Kidney epithelial cell (primary cell): Measurements from ENCODE around the gene ANKLE2. TPM values are rescaled to one million over a fixed set of nuclear protein-coding genes. Genes with fewer than 3 reads are reported as not detected.

Experiments used
- DNase-seq: peaks from one replicate; pipeline ENCODE4 v3.0.0-alpha.2; 2010; ENCODE audit warnings: low read depth
- H3K27me3 ChIP-seq: 2 replicates; pipeline ENCODE4 v1.6.0; 2011; ENCODE audit warnings: low read length; ENCODE audit not compliant: control insufficient read depth, insufficient read depth
- H3K36me3 ChIP-seq: 2 replicates; pipeline ENCODE4 v1.5.1; 2011; ENCODE audit warnings: low read length; ENCODE audit not compliant: control insufficient read depth, insufficient read depth
- H3K4me3 ChIP-seq: 2 replicates; pipeline ENCODE4 v1.5.1; 2011; ENCODE audit warnings: low read depth, mild to moderate bottlenecking, control low read depth, low read length
- total RNA-seq: library from RNA; depleted of rRNA; stranded (reverse); fragments of >200 nt; gene quantifications from 2 replicates; pipeline ENCODE4 v1.2.3, GENCODE V29; 2015
- TF ChIP-seq, protein P1 (sequence below): IDR thresholded peaks from 2 replicates; pipeline ENCODE4 v1.5.1; 2011; ENCODE audit warnings: mild to moderate bottlenecking, moderate library complexity, low read length, control low read depth, inconsistent platforms; ENCODE audit not compliant: insufficient read depth, poor library complexity, severe bottlenecking

The ANKLE2 gene
- total RNA-seq, 1 donor from 2014 or later: 115 TPM

DNA sequence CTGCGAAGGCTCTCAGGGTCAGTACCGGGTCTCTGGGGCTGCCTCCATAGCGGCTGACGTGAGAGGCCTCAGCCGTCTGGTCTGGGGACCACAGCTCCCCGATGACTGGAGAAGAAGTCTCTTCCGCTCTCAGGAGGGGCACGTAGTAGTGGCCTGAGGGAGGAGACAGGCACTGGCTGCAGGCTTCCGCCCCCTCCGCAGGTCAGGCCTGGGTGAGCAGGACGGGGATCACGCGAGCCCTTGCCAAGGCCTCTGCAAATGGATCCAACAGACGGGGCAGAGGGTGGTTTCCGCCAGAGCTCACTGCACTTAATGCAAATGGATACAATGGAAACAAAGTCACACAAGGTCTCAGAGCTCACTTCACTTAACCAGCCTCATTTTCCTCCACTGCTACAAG, 24.7 kb downstream of the ANKLE2 start:
- no peaks in the 10 kb centered on the region for H3K27me3 ChIP-seq
- TF ChIP-seq, protein P1, sequence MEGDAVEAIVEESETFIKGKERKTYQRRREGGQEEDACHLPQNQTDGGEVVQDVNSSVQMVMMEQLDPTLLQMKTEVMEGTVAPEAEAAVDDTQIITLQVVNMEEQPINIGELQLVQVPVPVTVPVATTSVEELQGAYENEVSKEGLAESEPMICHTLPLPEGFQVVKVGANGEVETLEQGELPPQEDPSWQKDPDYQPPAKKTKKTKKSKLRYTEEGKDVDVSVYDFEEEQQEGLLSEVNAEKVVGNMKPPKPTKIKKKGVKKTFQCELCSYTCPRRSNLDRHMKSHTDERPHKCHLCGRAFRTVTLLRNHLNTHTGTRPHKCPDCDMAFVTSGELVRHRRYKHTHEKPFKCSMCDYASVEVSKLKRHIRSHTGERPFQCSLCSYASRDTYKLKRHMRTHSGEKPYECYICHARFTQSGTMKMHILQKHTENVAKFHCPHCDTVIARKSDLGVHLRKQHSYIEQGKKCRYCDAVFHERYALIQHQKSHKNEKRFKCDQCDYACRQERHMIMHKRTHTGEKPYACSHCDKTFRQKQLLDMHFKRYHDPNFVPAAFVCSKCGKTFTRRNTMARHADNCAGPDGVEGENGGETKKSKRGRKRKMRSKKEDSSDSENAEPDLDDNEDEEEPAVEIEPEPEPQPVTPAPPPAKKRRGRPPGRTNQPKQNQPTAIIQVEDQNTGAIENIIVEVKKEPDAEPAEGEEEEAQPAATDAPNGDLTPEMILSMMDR: no peak
- DNase-seq: no peak
- H3K36me3 ChIP-seq: peaks cover 12% of the 10 kb centered on the region
- no peak overlapping the region for H3K4me3 ChIP-seq

DNA sequence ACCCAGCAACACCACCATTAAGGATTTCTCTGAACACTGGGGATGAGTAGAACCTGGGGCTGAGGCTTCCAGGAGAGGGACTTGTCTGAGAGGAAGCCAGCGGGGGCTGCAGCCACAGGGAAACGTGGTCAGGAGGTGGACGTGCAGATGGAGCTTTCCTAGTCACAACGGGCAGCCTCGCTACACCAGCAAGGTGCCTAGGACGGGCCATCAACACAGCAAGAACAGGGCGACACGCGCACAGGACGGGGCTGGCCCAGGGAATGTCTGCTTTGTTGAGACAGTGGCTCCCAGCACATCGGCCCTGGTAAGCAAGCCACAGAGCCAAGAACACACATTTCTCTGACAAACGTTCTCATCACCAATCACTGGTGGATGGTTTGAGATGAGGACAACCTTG, 25.3 kb downstream of the ANKLE2 start:
- Histone ChIP-seq H3K36me3 (peaks cover 10% of the 10 kb centered on the region), H3K4me3 (no peak overlapping the region), H3K27me3 (no peaks in the 10 kb centered on the region)
- TF ChIP-seq, protein P1: no peak
- no peak for DNase-seq

DNA sequence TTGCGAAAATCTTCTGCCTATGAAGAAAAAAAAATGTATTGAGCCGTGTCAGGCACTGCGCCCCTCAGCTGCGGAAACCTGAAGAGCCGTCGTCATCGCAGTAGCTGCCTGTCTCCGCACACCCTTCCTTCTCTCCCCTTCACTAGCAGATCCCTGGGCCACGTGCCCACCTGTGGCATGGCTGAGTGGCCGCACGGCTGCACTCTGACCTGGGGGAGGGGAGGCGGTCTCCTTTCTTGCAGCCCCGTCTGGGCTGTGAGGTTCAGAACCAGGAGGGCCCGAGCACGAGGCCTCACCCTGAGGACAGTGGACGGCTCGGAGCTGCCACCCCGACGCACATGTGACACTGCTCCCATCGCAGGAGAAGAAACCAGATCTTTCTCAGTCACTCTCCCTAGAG, 26.1 kb downstream of the ANKLE2 start:
- no peak for DNase-seq
- TF ChIP-seq, protein P1: no peak
- H3K4me3 ChIP-seq: no peak overlapping the region
- H3K27me3 ChIP-seq: no peaks in the 10 kb centered on the region
- peaks cover 11% of the 10 kb centered on the region for H3K36me3 ChIP-seq

DNA sequence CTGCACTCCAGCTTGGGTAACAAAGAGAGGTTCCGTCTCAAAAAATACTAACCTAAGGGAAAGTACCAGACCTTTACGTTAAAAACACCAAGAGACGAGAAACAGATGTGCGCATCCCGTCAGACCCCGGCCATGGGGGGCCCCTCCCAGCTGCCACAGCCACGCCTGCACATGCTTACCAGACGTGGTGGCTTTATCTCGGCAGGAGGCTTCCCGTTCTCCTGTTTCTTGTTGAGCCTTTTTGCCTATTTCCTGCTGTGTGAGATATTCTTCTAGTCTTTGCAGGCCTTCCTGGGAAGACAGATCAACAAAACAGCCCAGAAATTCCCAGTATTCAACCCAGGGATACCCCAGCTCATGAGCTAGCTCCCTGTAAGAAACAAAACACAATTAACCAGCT, 27.4 kb downstream of the ANKLE2 start:
- Histone ChIP-seq H3K27me3 (no peaks in the 10 kb centered on the region), H3K4me3 (no peak overlapping the region), H3K36me3 (peaks cover 11% of the 10 kb centered on the region)
- TF ChIP-seq, protein P1: no peak
- no peak for DNase-seq

DNA sequence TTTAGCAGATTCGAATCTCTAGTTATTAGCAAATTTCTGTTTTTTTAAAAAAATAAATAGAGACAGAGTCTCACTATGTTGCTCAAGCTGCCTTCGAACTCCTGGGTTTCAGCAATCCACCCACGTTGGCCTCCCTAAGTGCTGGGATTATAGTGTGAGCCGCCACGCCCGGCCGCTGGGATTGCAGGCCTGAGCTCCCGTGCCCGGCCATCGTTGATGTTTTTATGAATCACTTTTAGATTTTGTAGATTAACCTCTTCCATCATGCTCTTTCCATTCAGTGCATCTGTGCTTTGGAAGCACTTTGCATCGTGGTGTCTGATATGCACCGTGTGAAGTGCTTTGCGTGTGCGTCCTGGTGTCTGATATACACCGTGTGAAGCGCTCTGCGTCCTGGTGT, 30.1 kb downstream of the ANKLE2 start:
- no peak for DNase-seq
- Histone ChIP-seq H3K36me3 (peaks cover 11% of the 10 kb centered on the region), H3K27me3 (no peaks in the 10 kb centered on the region), H3K4me3 (no peak overlapping the region)
- TF ChIP-seq, protein P1: no peak

DNA sequence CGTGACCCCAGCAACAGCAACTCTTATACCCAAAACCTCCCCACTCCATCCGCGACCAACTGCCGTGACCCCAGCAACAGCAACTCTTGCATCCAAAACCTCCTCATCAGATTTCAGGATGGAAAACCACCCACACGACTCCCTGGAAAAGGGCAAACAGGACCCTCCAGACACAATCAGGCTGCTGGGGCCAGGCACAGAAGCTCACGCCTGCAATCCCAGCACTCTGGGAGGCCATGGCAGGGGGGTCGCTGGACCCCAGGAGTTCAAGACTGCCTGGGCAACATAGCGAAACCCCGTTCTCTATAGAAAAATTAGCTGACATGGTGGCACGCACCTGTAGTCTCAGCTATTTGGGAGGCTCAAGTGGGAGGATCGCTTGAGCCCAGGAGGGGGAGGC, 31.3 kb downstream of the ANKLE2 start:
- H3K36me3 ChIP-seq: peaks cover 7% of the 10 kb centered on the region
- H3K27me3 ChIP-seq: no peaks in the 10 kb centered on the region
- TF ChIP-seq, protein P1: no peak
- no peak overlapping the region for H3K4me3 ChIP-seq
- no peak for DNase-seq
